HEK293 (cell line): ENCODE results near the gene MYO9B.

Experiments
- GLI4 ChIP-seq: fragments of 450-650 bp; formaldehyde crosslinking; IDR thresholded peaks from 2 replicates; pipeline ENCODE4 v1.5.1; 2016; ENCODE audit warnings: missing biosample characterization, missing genetic modification characterization
- TCF7L2 ChIP-seq: IDR thresholded peaks from 2 replicates; pipeline ENCODE4 v1.6.1; 2011; ENCODE audit warnings: low read depth, mild to moderate bottlenecking, inconsistent platforms, low read length, moderate library complexity, borderline replicate concordance
- ZBTB21 ChIP-seq: fragments of 450-650 bp; formaldehyde crosslinking; IDR thresholded peaks from 2 replicates; pipeline ENCODE4 v1.5.1; 2017; ENCODE audit warnings: missing biosample characterization, missing genetic modification characterization
- ZBTB8A ChIP-seq: fragments of 450-650 bp; formaldehyde crosslinking; IDR thresholded peaks from 2 replicates; pipeline ENCODE4 v1.5.1; 2016; ENCODE audit warnings: missing biosample characterization, missing genetic modification characterization
- ZNF202 ChIP-seq: fragments of 450-650 bp; formaldehyde crosslinking; IDR thresholded peaks from 2 replicates; pipeline ENCODE4 v1.5.1; 2016; ENCODE audit warnings: missing biosample characterization, missing genetic modification characterization, borderline replicate concordance
- ZNF274 ChIP-seq, 2 experiments: fragments of 200-500 bp in 1 of 2; fragments of 450-650 bp in 1 of 2; sonication (Bioruptor generic) in 1 of 2; formaldehyde crosslinking in 1 of 2; IDR thresholded peaks; 2 replicates each; pipeline versions ENCODE4 v1.5.1 to v1.6.1; 2014 to 2016; ENCODE audit warnings: borderline replicate concordance in 1 of 2, inconsistent platforms in 1 of 2, low read length in 1 of 2, missing biosample characterization in 1 of 2, missing genetic modification characterization in 1 of 2
- ZNF423 ChIP-seq: fragments of 450-650 bp; formaldehyde crosslinking; IDR thresholded peaks from 2 replicates; pipeline ENCODE4 v1.5.1; 2016; ENCODE audit warnings: missing biosample characterization, missing genetic modification characterization
- ZNF449 ChIP-seq: fragments of 450-650 bp; formaldehyde crosslinking; IDR thresholded peaks from 2 replicates; pipeline ENCODE4 v1.5.1; 2017; ENCODE audit warnings: missing biosample characterization, mild to moderate bottlenecking, missing genetic modification characterization, moderate library complexity
- ZSCAN16 ChIP-seq: fragments of 450-650 bp; formaldehyde crosslinking; IDR thresholded peaks from 2 replicates; pipeline ENCODE4 v1.5.1; 2016; ENCODE audit warnings: missing biosample characterization, missing genetic modification characterization
- ZSCAN30 ChIP-seq: fragments of 450-650 bp; IDR thresholded peaks from 2 replicates; pipeline ENCODE4 v1.5.1; 2018; ENCODE audit warnings: missing biosample characterization, mild to moderate bottlenecking, missing genetic modification characterization, moderate library complexity
- TF ChIP-seq, protein P1 (sequence below): fragments of 450-650 bp; formaldehyde crosslinking; IDR thresholded peaks from 2 replicates; pipeline ENCODE4 v1.5.1; 2017; ENCODE audit warnings: missing biosample characterization, missing genetic modification characterization
- TF ChIP-seq, protein P2 (sequence below): fragments of 450-650 bp; formaldehyde crosslinking; IDR thresholded peaks from 2 replicates; pipeline ENCODE4 v1.5.1; 2016; ENCODE audit warnings: missing biosample characterization, missing genetic modification characterization
- TF ChIP-seq, protein P3 (sequence below): fragments of 450-650 bp; formaldehyde crosslinking; IDR thresholded peaks from 2 replicates; pipeline ENCODE4 v1.5.1; 2016; ENCODE audit warnings: missing biosample characterization, missing genetic modification characterization, low read depth

GRCh38 chr19:17041976-17042375 lies 33.6 kb upstream of the MYO9B start:
- no peak for TF ChIP-seq ZNF449 (tag by site-specific recombination)
- TF ChIP-seq, protein P1, sequence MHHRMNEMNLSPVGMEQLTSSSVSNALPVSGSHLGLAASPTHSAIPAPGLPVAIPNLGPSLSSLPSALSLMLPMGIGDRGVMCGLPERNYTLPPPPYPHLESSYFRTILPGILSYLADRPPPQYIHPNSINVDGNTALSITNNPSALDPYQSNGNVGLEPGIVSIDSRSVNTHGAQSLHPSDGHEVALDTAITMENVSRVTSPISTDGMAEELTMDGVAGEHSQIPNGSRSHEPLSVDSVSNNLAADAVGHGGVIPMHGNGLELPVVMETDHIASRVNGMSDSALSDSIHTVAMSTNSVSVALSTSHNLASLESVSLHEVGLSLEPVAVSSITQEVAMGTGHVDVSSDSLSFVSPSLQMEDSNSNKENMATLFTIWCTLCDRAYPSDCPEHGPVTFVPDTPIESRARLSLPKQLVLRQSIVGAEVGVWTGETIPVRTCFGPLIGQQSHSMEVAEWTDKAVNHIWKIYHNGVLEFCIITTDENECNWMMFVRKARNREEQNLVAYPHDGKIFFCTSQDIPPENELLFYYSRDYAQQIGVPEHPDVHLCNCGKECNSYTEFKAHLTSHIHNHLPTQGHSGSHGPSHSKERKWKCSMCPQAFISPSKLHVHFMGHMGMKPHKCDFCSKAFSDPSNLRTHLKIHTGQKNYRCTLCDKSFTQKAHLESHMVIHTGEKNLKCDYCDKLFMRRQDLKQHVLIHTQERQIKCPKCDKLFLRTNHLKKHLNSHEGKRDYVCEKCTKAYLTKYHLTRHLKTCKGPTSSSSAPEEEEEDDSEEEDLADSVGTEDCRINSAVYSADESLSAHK (tag by site-specific recombination) = no peak
- no peak for TF ChIP-seq TCF7L2
- TF ChIP-seq, protein P2, sequence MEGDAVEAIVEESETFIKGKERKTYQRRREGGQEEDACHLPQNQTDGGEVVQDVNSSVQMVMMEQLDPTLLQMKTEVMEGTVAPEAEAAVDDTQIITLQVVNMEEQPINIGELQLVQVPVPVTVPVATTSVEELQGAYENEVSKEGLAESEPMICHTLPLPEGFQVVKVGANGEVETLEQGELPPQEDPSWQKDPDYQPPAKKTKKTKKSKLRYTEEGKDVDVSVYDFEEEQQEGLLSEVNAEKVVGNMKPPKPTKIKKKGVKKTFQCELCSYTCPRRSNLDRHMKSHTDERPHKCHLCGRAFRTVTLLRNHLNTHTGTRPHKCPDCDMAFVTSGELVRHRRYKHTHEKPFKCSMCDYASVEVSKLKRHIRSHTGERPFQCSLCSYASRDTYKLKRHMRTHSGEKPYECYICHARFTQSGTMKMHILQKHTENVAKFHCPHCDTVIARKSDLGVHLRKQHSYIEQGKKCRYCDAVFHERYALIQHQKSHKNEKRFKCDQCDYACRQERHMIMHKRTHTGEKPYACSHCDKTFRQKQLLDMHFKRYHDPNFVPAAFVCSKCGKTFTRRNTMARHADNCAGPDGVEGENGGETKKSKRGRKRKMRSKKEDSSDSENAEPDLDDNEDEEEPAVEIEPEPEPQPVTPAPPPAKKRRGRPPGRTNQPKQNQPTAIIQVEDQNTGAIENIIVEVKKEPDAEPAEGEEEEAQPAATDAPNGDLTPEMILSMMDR = no peak
- TF ChIP-seq ZNF202 (tag by site-specific recombination) = no peak
- TF ChIP-seq, protein P3, sequence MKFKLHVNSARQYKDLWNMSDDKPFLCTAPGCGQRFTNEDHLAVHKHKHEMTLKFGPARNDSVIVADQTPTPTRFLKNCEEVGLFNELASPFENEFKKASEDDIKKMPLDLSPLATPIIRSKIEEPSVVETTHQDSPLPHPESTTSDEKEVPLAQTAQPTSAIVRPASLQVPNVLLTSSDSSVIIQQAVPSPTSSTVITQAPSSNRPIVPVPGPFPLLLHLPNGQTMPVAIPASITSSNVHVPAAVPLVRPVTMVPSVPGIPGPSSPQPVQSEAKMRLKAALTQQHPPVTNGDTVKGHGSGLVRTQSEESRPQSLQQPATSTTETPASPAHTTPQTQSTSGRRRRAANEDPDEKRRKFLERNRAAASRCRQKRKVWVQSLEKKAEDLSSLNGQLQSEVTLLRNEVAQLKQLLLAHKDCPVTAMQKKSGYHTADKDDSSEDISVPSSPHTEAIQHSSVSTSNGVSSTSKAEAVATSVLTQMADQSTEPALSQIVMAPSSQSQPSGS (tag by site-specific recombination) = no peak
- no peak for TF ChIP-seq ZBTB21 (tag by site-specific recombination)
- no peak for TF ChIP-seq ZSCAN30 (tag by site-specific recombination)
- TF ChIP-seq GLI4 (tag by site-specific recombination) = no peak
- no peak for TF ChIP-seq ZNF274 (IDR thresholded peaks at IDR 0.05; ENCODE audit: low read length)
- no peak for TF ChIP-seq ZNF274 (tag by site-specific recombination; IDR thresholded peaks at IDR 0.05; ENCODE audit: borderline replicate concordance)
- no peak for TF ChIP-seq ZNF423 (tag by site-specific recombination)
- TF ChIP-seq ZSCAN16 (tag by site-specific recombination) = no peak
- TF ChIP-seq ZBTB8A = no peak
